Neural progenitor cell (in vitro differentiated cells): ENCODE data around the gene NHERF1.

Source experiments
- EZH2phosphoT487 ChIP-seq: fragments of 200-600 bp; sonication (generic); IDR thresholded peaks from 2 replicates; pipeline ENCODE4 v1.6.1; 2017; ENCODE audit warnings: antibody characterized with exemption
- TF ChIP-seq, protein P1 (sequence below): fragments of 200-600 bp; sonication (generic); IDR thresholded peaks from 2 replicates; pipeline ENCODE4 v1.5.1; 2017; ENCODE audit warnings: antibody characterized with exemption, mild to moderate bottlenecking

DNA sequence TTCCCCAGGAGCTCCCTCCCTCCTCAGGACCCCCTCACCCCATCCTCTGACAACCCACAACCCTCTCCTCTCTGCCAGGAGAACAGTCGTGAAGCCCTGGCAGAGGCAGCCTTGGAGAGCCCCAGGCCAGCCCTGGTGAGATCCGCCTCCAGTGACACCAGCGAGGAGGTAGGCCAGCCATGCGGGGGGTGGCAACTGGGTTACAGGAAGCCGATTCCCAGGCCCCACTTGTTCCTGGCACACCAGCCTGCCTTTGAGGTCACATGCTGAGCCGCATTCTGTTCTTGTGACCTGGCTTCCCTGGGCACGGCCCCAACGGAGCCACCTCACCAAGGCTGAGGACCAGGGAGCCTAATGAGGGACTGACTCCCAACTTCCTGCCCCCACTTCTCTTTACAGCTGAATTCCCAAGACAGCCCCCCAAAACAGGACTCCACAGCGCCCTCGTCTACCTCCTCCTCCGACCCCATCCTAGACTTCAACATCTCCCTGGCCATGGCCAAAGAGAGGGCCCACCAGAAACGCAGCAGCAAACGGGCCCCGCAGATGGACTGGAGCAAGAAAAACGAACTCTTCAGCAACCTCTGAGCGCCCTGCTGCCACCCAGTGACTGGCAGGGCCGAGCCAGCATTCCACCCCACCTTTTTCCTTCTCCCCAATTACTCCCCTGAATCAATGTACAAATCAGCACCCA, 19.8 kb downstream of the NHERF1 start:
- TF ChIP-seq, protein P1, sequence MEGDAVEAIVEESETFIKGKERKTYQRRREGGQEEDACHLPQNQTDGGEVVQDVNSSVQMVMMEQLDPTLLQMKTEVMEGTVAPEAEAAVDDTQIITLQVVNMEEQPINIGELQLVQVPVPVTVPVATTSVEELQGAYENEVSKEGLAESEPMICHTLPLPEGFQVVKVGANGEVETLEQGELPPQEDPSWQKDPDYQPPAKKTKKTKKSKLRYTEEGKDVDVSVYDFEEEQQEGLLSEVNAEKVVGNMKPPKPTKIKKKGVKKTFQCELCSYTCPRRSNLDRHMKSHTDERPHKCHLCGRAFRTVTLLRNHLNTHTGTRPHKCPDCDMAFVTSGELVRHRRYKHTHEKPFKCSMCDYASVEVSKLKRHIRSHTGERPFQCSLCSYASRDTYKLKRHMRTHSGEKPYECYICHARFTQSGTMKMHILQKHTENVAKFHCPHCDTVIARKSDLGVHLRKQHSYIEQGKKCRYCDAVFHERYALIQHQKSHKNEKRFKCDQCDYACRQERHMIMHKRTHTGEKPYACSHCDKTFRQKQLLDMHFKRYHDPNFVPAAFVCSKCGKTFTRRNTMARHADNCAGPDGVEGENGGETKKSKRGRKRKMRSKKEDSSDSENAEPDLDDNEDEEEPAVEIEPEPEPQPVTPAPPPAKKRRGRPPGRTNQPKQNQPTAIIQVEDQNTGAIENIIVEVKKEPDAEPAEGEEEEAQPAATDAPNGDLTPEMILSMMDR: no peak
- TF ChIP-seq EZH2phosphoT487: no peak
